WTC11 (cell line): Measurements from ENCODE around the gene PDZD2. TPM values are rescaled to one million over a fixed set of nuclear protein-coding genes. Genes with fewer than 3 reads are reported as not detected.
"Not testable (repeated sequence)": the region's sequence is repeated elsewhere in the genome, so short reads cannot be mapped to it uniquely, and the experiment has no call there.

Experiments used
- ATAC-seq: fragments of 200-7000 bp; cut with Tn5 transposase; 2 replicates; pipeline ENCODE4 v1.10.0; 2021; ENCODE audit warnings: mild to moderate bottlenecking, moderate library complexity
- CTCF ChIA-PET: fragments of 300-600 bp; sonication (Branson Sonifier 250); formaldehyde crosslinking; loops from one replicate; lab custom pipeline; 2021; ENCODE audit warnings: antibody characterized with exemption; lab: Charles Lee
- POLR2A ChIA-PET: fragments of 350-600 bp; sonication (Branson Sonifier 250); formaldehyde crosslinking; loops from one replicate; lab custom pipeline; 2021; ENCODE audit warnings: antibody characterized with exemption; lab: Charles Lee
- DNase-seq: peaks from one replicate; pipeline ENCODE4 v3.0.0; 2021; ENCODE audit warnings: low spot score
- H3K27ac Mint-ChIP-seq: 2 replicates; pipeline ENCODE4 v1.8.0; 2021; ENCODE audit warnings: mixed read lengths
- H3K27me3 Mint-ChIP-seq: 2 replicates; pipeline ENCODE4 v1.8.0; 2021; ENCODE audit warnings: low read depth, mild to moderate bottlenecking, moderate library complexity, mixed read lengths
- H3K36me3 Mint-ChIP-seq: 2 replicates; pipeline ENCODE4 v1.8.0; 2021; ENCODE audit warnings: mixed read lengths
- H3K4me1 Mint-ChIP-seq: 2 replicates; pipeline ENCODE4 v1.8.0; 2022; ENCODE audit warnings: mixed read lengths
- H3K4me3 Mint-ChIP-seq: 2 replicates; pipeline ENCODE4 v1.8.0; 2021; ENCODE audit warnings: mild to moderate bottlenecking, moderate library complexity, mixed read lengths
- H3K9me3 Mint-ChIP-seq: 2 replicates; pipeline ENCODE4 v1.8.0; 2021; ENCODE audit warnings: mixed read lengths
- ELF4 ChIP-seq: sonication (generic); formaldehyde crosslinking; IDR thresholded peaks from 2 replicates; pipeline ENCODE4 v1.8.1; 2022; ENCODE audit warnings: low read depth, mild to moderate bottlenecking, moderate library complexity, missing genetic modification reagents
- JAZF1 ChIP-seq: fragments of 250-450 bp; sonication (Bioruptor Pico); IDR thresholded peaks from 2 replicates; pipeline ENCODE4 v1.9.0; 2021; ENCODE audit warnings: moderate library complexity, mild to moderate bottlenecking, inconsistent platforms
- TEAD1 ChIP-seq: sonication (generic); formaldehyde crosslinking; IDR thresholded peaks from 2 replicates; pipeline ENCODE4 v1.8.0; 2022; ENCODE audit warnings: mild to moderate bottlenecking, missing genetic modification reagents
- TP53 ChIP-seq: sonication (generic); formaldehyde crosslinking; IDR thresholded peaks from 2 replicates; pipeline ENCODE4 v1.8.1; 2023; ENCODE audit warnings: mild to moderate bottlenecking, missing genetic modification reagents
- ZNF263 ChIP-seq: sonication (generic); formaldehyde crosslinking; IDR thresholded peaks from 2 replicates; pipeline ENCODE4 v1.8.1; 2022; ENCODE audit warnings: low read depth, mild to moderate bottlenecking, moderate library complexity, missing genetic modification reagents
- total RNA-seq: library from RNA; stranded (reverse); gene quantifications from 3 replicates; pipeline ENCODE4 v1.2.3, GENCODE V29; 2021
- TF ChIP-seq, protein P1 (sequence below): sonication (generic); formaldehyde crosslinking; IDR thresholded peaks from 2 replicates; pipeline ENCODE4 v1.8.0; 2022; ENCODE audit warnings: mild to moderate bottlenecking, missing genetic modification reagents
- TF ChIP-seq, protein P2 (sequence below): sonication (generic); formaldehyde crosslinking; IDR thresholded peaks from 2 replicates; pipeline ENCODE4 v1.8.1; 2022; ENCODE audit warnings: missing genetic modification reagents, borderline replicate concordance
- TF ChIP-seq, protein P3 (sequence below): sonication (generic); formaldehyde crosslinking; IDR thresholded peaks from 2 replicates; pipeline ENCODE4 v1.8.1; 2022; ENCODE audit warnings: low read depth, missing genetic modification reagents, borderline replicate concordance
- TF ChIP-seq, protein P4 (sequence below): fragments of 200-600 bp; IDR thresholded peaks from 2 replicates; pipeline ENCODE4 v1.8.0; 2022; ENCODE audit warnings: antibody characterized with exemption
- TF ChIP-seq, protein P5 (sequence below): sonication (generic); formaldehyde crosslinking; IDR thresholded peaks from 2 replicates; pipeline ENCODE4 v1.8.0; 2023; ENCODE audit warnings: missing genetic modification reagents
- TF ChIP-seq, protein P6 (sequence below): sonication (generic); formaldehyde crosslinking; IDR thresholded peaks from 2 replicates; pipeline ENCODE4 v1.8.0; 2022; ENCODE audit warnings: mild to moderate bottlenecking, missing genetic modification reagents

Gene PDZD2
- total RNA-seq, 1 experiment from 2014 or later: 11.4 TPM

DNA sequence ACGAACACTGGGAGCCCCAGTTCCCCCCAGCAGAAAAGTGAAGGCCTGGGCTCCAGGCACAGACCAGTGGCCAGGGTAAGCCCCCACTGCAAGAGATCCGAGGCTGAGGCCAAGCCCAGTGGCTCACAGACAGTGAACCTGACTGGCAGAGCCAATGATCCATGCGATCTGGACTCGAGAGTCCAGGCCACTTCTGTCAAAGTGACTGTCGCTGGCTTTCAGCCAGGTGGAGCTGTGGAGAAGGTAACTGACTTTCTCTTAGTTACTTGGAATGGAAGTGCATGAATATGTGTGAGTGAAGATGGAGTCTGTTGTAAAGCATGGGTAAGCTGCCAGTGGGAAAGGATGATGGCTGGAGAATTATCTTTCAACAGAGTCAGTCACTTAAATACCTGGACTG is 435.5 kb downstream of the PDZD2 start (continued):
- TF ChIP-seq, protein P1, sequence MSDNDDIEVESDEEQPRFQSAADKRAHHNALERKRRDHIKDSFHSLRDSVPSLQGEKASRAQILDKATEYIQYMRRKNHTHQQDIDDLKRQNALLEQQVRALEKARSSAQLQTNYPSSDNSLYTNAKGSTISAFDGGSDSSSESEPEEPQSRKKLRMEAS (CRISPR knock-in tag): no peak
- TF ChIP-seq JAZF1 (CRISPR knock-in tag): no peak
- no peak for TF ChIP-seq ZNF263 (CRISPR knock-in tag)
- no peak for TF ChIP-seq TP53
- TF ChIP-seq, protein P2, sequence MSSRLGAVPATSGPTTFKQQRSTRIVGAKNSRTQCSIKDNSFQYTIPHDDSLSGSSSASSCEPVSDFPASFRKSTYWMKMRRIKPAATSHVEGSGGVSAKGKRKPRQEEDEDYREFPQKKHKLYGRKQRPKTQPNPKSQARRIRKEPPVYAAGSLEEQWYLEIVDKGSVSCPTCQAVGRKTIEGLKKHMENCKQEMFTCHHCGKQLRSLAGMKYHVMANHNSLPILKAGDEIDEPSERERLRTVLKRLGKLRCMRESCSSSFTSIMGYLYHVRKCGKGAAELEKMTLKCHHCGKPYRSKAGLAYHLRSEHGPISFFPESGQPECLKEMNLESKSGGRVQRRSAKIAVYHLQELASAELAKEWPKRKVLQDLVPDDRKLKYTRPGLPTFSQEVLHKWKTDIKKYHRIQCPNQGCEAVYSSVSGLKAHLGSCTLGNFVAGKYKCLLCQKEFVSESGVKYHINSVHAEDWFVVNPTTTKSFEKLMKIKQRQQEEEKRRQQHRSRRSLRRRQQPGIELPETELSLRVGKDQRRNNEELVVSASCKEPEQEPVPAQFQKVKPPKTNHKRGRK (CRISPR knock-in tag): no peak
- TF ChIP-seq, protein P3, sequence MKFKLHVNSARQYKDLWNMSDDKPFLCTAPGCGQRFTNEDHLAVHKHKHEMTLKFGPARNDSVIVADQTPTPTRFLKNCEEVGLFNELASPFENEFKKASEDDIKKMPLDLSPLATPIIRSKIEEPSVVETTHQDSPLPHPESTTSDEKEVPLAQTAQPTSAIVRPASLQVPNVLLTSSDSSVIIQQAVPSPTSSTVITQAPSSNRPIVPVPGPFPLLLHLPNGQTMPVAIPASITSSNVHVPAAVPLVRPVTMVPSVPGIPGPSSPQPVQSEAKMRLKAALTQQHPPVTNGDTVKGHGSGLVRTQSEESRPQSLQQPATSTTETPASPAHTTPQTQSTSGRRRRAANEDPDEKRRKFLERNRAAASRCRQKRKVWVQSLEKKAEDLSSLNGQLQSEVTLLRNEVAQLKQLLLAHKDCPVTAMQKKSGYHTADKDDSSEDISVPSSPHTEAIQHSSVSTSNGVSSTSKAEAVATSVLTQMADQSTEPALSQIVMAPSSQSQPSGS: no peak
- TF ChIP-seq, all 79 proteins: peak for 0

DNA sequence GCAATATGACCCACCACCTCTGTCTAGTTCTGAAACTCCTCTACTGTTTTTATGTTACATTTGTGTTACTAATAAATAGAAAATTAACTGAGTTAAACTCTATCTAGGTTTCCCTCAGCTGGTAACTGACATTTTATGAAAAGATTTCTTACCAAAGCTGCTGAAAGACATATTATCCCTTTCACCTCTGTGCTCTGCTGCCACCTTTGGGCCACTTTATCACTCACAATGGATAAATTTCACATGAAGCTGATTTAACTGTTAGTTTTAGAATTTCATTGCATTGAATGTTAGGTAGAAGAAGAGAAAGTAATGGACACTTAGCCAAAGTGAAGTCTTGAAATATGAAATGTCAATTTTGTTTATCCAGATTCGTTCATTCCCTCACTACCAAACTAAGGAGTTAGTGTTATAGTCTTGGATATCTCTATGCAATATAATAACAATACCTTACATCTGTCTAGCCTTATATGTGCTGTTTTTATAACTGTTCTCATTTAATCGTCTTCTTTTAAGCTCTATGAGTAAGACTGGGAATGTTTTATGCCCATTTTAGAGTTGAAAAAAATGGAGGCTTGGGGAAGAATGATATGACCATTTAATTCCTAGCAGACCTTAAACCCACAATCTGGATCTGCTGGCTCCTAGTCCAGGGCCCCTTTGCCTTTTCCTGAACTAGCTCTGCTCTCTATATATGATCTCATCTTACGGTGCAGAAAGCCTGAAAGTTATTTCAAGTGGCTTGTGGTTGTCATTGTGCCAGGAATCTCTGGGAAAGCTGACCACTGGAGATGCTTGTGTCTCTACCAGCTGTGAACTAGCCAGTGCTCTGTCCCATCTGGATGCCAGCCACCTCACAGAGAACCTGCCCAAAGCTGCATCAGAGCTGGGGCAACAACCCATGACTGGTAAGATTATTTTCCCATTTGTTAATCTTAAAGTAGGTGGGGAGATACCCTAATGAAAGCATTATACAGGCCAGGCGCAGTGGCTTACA is 438.1 kb downstream of the PDZD2 start:
- Mint-ChIP-seq H3K27me3 (no peaks in the 10 kb centered on the region), H3K4me3 (no peak overlapping the region), H3K27ac (no peak overlapping the region), H3K36me3 (peaks cover 7% of the 10 kb centered on the region), H3K9me3 (peaks cover 7% of the 10 kb centered on the region; the same call in 1 of the 2 replicates), H3K4me1 (no peaks in the 10 kb centered on the region)
- ChIA-PET POLR2A (interaction anchor here (1.1 kb wide), 1 partner anchor 222 kb away, joined by 3 read pairs; no protein-coding TSS in a partner anchor), CTCF (interaction anchor here (0.5 to 2.5 kb wide), 52 partner anchors 8 to 491 kb away, joined by 3 to 64 read pairs (median 4); no protein-coding TSS in a partner anchor)
- TF ChIP-seq, protein P4, sequence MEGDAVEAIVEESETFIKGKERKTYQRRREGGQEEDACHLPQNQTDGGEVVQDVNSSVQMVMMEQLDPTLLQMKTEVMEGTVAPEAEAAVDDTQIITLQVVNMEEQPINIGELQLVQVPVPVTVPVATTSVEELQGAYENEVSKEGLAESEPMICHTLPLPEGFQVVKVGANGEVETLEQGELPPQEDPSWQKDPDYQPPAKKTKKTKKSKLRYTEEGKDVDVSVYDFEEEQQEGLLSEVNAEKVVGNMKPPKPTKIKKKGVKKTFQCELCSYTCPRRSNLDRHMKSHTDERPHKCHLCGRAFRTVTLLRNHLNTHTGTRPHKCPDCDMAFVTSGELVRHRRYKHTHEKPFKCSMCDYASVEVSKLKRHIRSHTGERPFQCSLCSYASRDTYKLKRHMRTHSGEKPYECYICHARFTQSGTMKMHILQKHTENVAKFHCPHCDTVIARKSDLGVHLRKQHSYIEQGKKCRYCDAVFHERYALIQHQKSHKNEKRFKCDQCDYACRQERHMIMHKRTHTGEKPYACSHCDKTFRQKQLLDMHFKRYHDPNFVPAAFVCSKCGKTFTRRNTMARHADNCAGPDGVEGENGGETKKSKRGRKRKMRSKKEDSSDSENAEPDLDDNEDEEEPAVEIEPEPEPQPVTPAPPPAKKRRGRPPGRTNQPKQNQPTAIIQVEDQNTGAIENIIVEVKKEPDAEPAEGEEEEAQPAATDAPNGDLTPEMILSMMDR: peak; percentile 58
- TF ChIP-seq, protein P5, sequence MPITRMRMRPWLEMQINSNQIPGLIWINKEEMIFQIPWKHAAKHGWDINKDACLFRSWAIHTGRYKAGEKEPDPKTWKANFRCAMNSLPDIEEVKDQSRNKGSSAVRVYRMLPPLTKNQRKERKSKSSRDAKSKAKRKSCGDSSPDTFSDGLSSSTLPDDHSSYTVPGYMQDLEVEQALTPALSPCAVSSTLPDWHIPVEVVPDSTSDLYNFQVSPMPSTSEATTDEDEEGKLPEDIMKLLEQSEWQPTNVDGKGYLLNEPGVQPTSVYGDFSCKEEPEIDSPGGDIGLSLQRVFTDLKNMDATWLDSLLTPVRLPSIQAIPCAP (CRISPR knock-in tag): no peak
- TF ChIP-seq ELF4 (CRISPR knock-in tag) (no peak), TEAD1 (CRISPR knock-in tag) (no peak)
- TF ChIP-seq, protein P6, sequence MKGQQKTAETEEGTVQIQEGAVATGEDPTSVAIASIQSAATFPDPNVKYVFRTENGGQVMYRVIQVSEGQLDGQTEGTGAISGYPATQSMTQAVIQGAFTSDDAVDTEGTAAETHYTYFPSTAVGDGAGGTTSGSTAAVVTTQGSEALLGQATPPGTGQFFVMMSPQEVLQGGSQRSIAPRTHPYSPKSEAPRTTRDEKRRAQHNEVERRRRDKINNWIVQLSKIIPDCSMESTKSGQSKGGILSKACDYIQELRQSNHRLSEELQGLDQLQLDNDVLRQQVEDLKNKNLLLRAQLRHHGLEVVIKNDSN: no peak
- peak; percentile 40 for DNase-seq
- ATAC-seq: no peak; the same call in 1 of the 2 replicates

DNA sequence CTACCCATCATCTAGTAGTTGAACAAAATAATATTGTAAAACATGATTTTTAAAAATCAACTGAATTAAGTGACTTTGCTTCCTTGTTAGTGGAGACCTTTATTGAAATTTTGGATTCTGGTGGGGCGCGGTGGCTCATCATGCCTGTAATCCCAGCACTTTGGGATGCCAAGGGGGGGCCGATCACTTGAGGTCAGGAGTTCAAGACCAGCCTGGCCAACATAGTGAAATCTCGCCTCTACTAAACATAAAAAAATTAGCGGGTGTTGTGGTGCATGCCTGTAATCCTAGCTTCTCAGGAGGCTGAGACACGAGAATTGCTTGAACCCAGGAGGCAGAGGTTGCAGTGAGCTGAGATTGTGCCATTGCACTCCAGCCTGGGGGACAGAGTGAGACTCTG is 439.9 kb downstream of the PDZD2 start:
- H3K27ac Mint-ChIP-seq, POLR2A ChIA-PET, H3K27me3 Mint-ChIP-seq, H3K4me1 Mint-ChIP-seq, H3K4me3 Mint-ChIP-seq, DNase-seq, ATAC-seq, H3K9me3 Mint-ChIP-seq, H3K36me3 Mint-ChIP-seq: not testable (repeated sequence)
- CTCF ChIA-PET: interaction anchor here (0.6 to 1.6 kb wide), 4 partner anchors 14 to 270 kb away, joined by 3 to 6 read pairs (median 4); no protein-coding TSS in a partner anchor

DNA sequence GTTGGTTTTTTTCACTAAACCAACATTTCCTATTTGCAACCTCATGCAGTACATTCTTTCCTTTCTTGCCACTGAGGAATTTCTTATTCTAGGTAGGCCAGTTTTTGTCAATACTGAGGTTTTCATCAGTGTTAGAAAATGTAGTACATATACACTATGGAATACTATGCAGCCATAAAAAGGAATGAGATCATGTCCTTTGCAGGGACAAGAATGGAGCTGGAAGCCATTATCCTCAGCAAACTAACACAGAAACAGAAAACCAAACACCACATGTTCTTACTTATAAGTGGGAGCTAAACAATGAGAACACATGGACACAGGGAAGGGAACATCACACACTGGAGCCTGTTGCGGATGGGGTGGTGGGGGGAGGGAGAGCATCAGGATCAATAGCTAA is 441.6 kb downstream of the PDZD2 start:
- H3K27ac Mint-ChIP-seq, H3K4me1 Mint-ChIP-seq, ATAC-seq, H3K9me3 Mint-ChIP-seq, H3K27me3 Mint-ChIP-seq, DNase-seq, H3K4me3 Mint-ChIP-seq, POLR2A ChIA-PET, H3K36me3 Mint-ChIP-seq: not testable (repeated sequence)
- CTCF ChIA-PET: interaction anchor here (1.8 kb wide), 1 partner anchor 12 kb away, joined by 6 read pairs; no protein-coding TSS in a partner anchor
